Mesendoderm (in vitro differentiated cells): ENCODE results near the gene FCER1G.
"Not testable (repeated sequence)": the region's sequence is repeated elsewhere in the genome, so short reads cannot be mapped to it uniquely, and the experiment has no call there.

Experiments used
- DNase-seq: peaks from one replicate; pipeline ENCODE4 v3.0.0; 2013
- H2AK5ac ChIP-seq: 2 replicates; pipeline ENCODE4 v1.6.1; 2013; ENCODE audit warnings: low read length, inconsistent platforms
- H2BK120ac ChIP-seq: 2 replicates; pipeline ENCODE4 v1.6.1; 2013; ENCODE audit warnings: low read depth, mild to moderate bottlenecking, low read length, moderate library complexity, mixed read lengths
- H2BK15ac ChIP-seq: replicated peaks from 2 replicates; pipeline ENCODE4 v1.6.1; 2013; ENCODE audit warnings: low read depth, mild to moderate bottlenecking, moderate library complexity
- H2BK5ac ChIP-seq: 2 replicates; pipeline ENCODE4 v1.6.1; 2013; ENCODE audit warnings: low read length, inconsistent platforms
- H3K18ac ChIP-seq: 2 replicates; pipeline ENCODE4 v1.6.1; 2013; ENCODE audit warnings: mild to moderate bottlenecking, low read length, mixed read lengths
- H3K23ac ChIP-seq: one replicate; pipeline ENCODE4 v1.6.1; 2013; ENCODE audit warnings: low read length
- H3K27ac ChIP-seq: 2 replicates; pipeline ENCODE4 v1.5.1; 2013; ENCODE audit warnings: low read depth, mild to moderate bottlenecking, inconsistent platforms, low read length, moderate library complexity
- H3K27me3 ChIP-seq: 2 replicates; pipeline ENCODE4 v1.6.1; 2013; ENCODE audit warnings: low read length, control low read depth, mild to moderate bottlenecking, inconsistent platforms; ENCODE audit not compliant: insufficient read depth, poor library complexity
- H3K36me3 ChIP-seq: 2 replicates; pipeline ENCODE4 v1.6.1; 2013; ENCODE audit warnings: low read length, inconsistent platforms; ENCODE audit not compliant: control insufficient read depth, insufficient read depth
- H3K4ac ChIP-seq: one replicate; pipeline ENCODE4 v1.6.1; 2013; ENCODE audit warnings: low read depth, mild to moderate bottlenecking, low read length, moderate library complexity
- H3K4me1 ChIP-seq: 2 replicates; pipeline ENCODE4 v1.6.1; 2013; ENCODE audit warnings: low read depth, low read length, inconsistent platforms; ENCODE audit not compliant: control insufficient read depth
- H3K4me2 ChIP-seq: 2 replicates; pipeline ENCODE4 v1.6.1; 2013; ENCODE audit warnings: low read length
- H3K4me3 ChIP-seq: 2 replicates; pipeline ENCODE4 v1.5.1; 2013; ENCODE audit warnings: mild to moderate bottlenecking, low read length
- H3K56ac ChIP-seq: one replicate; pipeline ENCODE4 v1.6.1; 2013; ENCODE audit warnings: low read length
- H3K79me1 ChIP-seq: 2 replicates; pipeline ENCODE4 v1.6.1; 2013; ENCODE audit warnings: low read length, inconsistent platforms
- H3K79me2 ChIP-seq: 2 replicates; pipeline ENCODE4 v1.6.1; 2013; ENCODE audit warnings: mild to moderate bottlenecking, low read length; ENCODE audit not compliant: control insufficient read depth, insufficient read depth
- H3K9ac ChIP-seq: 2 replicates; pipeline ENCODE4 v1.6.1; 2013; ENCODE audit warnings: low read length, inconsistent platforms
- H4K5ac ChIP-seq: one replicate; pipeline ENCODE4 v1.6.1; 2013; ENCODE audit warnings: low read length
- H4K8ac ChIP-seq: one replicate; pipeline ENCODE4 v1.6.1; 2013; ENCODE audit warnings: low read depth, mild to moderate bottlenecking, control low read depth, low read length, moderate library complexity
- WGBS: extraction: QIAGEN DNeasy Blood & Tissue Kit; methylation state at CpG from one replicate; pipeline ENCODE4 v1.1.7; 2013; ENCODE audit warnings: low lambda C conversion rate, missing lambda C conversion rate; ENCODE audit not compliant: insufficient coverage; ENCODE audit errors: extremely low coverage; 5-methylcytosine and 5-hydroxymethylcytosine counted together

Gene FCER1G

GRCh38 chr1:161223805-161224694, 9.0 kb downstream of the FCER1G start:
- no peaks in the 10 kb centered on the region for H3K79me2 ChIP-seq
- peaks cover 3% of the 10 kb centered on the region for H3K4me1 ChIP-seq
- no peak overlapping the region for H3K27ac ChIP-seq

GRCh38 chr1:161224695-161225087, 9.6 kb downstream of the FCER1G start:
- H3K4me2 ChIP-seq, H3K27ac ChIP-seq, H3K4ac ChIP-seq, DNase-seq, H4K5ac ChIP-seq, H3K56ac ChIP-seq, H3K79me2 ChIP-seq, H3K23ac ChIP-seq, H3K79me1 ChIP-seq, H2AK5ac ChIP-seq, H4K8ac ChIP-seq, H3K4me3 ChIP-seq, H2BK15ac ChIP-seq, H3K9ac ChIP-seq, H3K27me3 ChIP-seq, H2BK120ac ChIP-seq, H2BK5ac ChIP-seq, H3K4me1 ChIP-seq, H3K18ac ChIP-seq, H3K36me3 ChIP-seq: not testable (repeated sequence)
- no CpG with 5 or more reads among the region's 13 CpGs for WGBS

More at GRCh38 chr1:161223805-161224694, 9.0 kb downstream of the FCER1G start:
- Histone ChIP-seq H3K79me1 (no peaks in the 10 kb centered on the region), H4K5ac (no peak overlapping the region), H3K23ac (no peak overlapping the region), H2BK120ac (no peak overlapping the region), H3K4me2 (no peak overlapping the region), H3K4me3 (no peak overlapping the region), H3K4ac (no peak overlapping the region), H3K9ac (no peak overlapping the region), H3K56ac (no peak overlapping the region), H2BK15ac (no peak overlapping the region), H2AK5ac (no peak overlapping the region), H3K36me3 (no peaks in the 10 kb centered on the region), H3K18ac (no peak overlapping the region), H2BK5ac (no peak overlapping the region), H4K8ac (no peak overlapping the region), H3K27me3 (no peaks in the 10 kb centered on the region)
- peak; percentile 84 for DNase-seq
- WGBS, result no CpG with 5 or more reads among the region's 7 CpGs

GRCh38 chr1:161225178-161225533, 10.1 kb downstream of the FCER1G start:
- Histone ChIP-seq H3K56ac (peak overlapping the region; percentile 29), H3K23ac (no peak overlapping the region), H3K4me3 (no peak overlapping the region), H3K9ac (no peak overlapping the region), H2AK5ac (no peak overlapping the region), H3K18ac (peak overlapping the region; percentile 28), H2BK15ac (no peak overlapping the region), H3K4me1 (peaks cover 3% of the 10 kb centered on the region), H4K5ac (no peak overlapping the region), H4K8ac (peak overlapping the region; percentile 59), H3K27me3 (no peaks in the 10 kb centered on the region), H3K79me2 (no peaks in the 10 kb centered on the region), H2BK5ac (no peak overlapping the region), H2BK120ac (no peak overlapping the region), H3K79me1 (no peaks in the 10 kb centered on the region), H3K36me3 (no peaks in the 10 kb centered on the region), H3K4me2 (no peak overlapping the region), H3K27ac (peak overlapping the region; percentile 37), H3K4ac (no peak overlapping the region)
- no peak for DNase-seq
- WGBS, result no CpG with 5 or more reads among the region's 7 CpGs

- no peaks in the 10 kb centered on the region for H3K79me1 ChIP-seq
- H4K5ac ChIP-seq, result no peak within 1 kb of the TSS
- peak; percentile 100 for DNase-seq
- no peak within 1 kb of the TSS for H2BK120ac ChIP-seq
- peak within 1 kb of the TSS; percentile 81 for H2BK5ac ChIP-seq
- H2BK15ac ChIP-seq, result no peak within 1 kb of the TSS
- no peaks in the 10 kb centered on the region for H3K27me3 ChIP-seq
- no peak within 1 kb of the TSS for H3K4ac ChIP-seq
- H3K36me3 ChIP-seq, result no peaks in the 10 kb centered on the region
- peak within 1 kb of the TSS; percentile 37 for H3K27ac ChIP-seq
- H2AK5ac ChIP-seq, result peak within 1 kb of the TSS; percentile 91
- H3K4me3 ChIP-seq, result peak within 1 kb of the TSS; percentile 83
- peak within 1 kb of the TSS; percentile 84 for H3K9ac ChIP-seq
- WGBS, result no CpG with 5 or more reads among the region's 16 CpGs
- H3K4me2 ChIP-seq, result peak within 1 kb of the TSS; percentile 85
- peak within 1 kb of the TSS; percentile 96 for H3K56ac ChIP-seq
- peaks cover 3% of the 10 kb centered on the region for H3K4me1 ChIP-seq
- H3K18ac ChIP-seq, result peak within 1 kb of the TSS; percentile 61
- no peaks in the 10 kb centered on the region for H3K79me2 ChIP-seq
- no peak within 1 kb of the TSS for H3K23ac ChIP-seq
- peak within 1 kb of the TSS; percentile 60 for H4K8ac ChIP-seq
Observed at GRCh38 chr1:161225534-161226319, 10.6 kb downstream of the FCER1G start, which contains the start of gene TOMM40L. Gene TOMM40L (plus strand): TSS chr1:161226060. CDS start chr1:161226490, 430 bp downstream.

GRCh38 chr1:161226320-161226711, 11.2 kb downstream of the FCER1G start:
- Histone ChIP-seq H3K4me1 (peaks cover 3% of the 10 kb centered on the region), H3K79me1 (no peaks in the 10 kb centered on the region), H3K4me3 (peak overlapping the region; percentile 83), H4K5ac (no peak overlapping the region), H3K36me3 (no peaks in the 10 kb centered on the region), H4K8ac (peak overlapping the region; percentile 60), H3K4ac (no peak overlapping the region), H3K27me3 (no peaks in the 10 kb centered on the region), H3K79me2 (no peaks in the 10 kb centered on the region), H3K4me2 (peak overlapping the region; percentile 85), H2BK15ac (no peak overlapping the region), H3K23ac (no peak overlapping the region), H3K56ac (peak overlapping the region; percentile 96), H2AK5ac (no peak overlapping the region), H3K9ac (peak overlapping the region; percentile 84), H3K18ac (peak overlapping the region; percentile 61), H2BK5ac (peak overlapping the region; percentile 81), H2BK120ac (no peak overlapping the region), H3K27ac (no peak overlapping the region)
- no CpG with 5 or more reads among the region's 15 CpGs for WGBS
- no peak for DNase-seq
